ENCODE data around the gene LRP2. TPM values are rescaled to one million over a fixed set of nuclear protein-coding genes. Genes with fewer than 3 reads are reported as not detected.

Gene LRP2
- polyA plus RNA-seq, 1 donor (not counting 4 experiments of a cell fraction or from before 2014, with no cell fraction given) = not detected

GRCh38 chr2:169189132-169189531 lies 173.2 kb downstream of the LRP2 start:
- DNase-seq (ENCODE audit: low read depth, low spot score) (no peak), FAIRE-seq (no peak)
- no peak overlapping the region for H3K9ac ChIP-seq (ENCODE audit: control insufficient read depth, extremely low read depth, insufficient read depth, low read length)
- H4K20me1 ChIP-seq (ENCODE audit: control insufficient read depth, extremely low read depth, insufficient read depth, low read length) = no peaks in the 10 kb centered on the region
- H3K4me2 ChIP-seq (ENCODE audit: control insufficient read depth, extremely low read depth, insufficient read depth, low read depth, low read length) = no peak overlapping the region
- H3K27ac ChIP-seq (ENCODE audit: control insufficient read depth, insufficient read depth, low read length) = no peak overlapping the region
- H3K9me3 ChIP-seq (ENCODE audit: control insufficient read depth, low read depth, low read length) = no peaks in the 10 kb centered on the region
- H3K36me3 ChIP-seq (ENCODE audit: control insufficient read depth in 2 of 2, extremely low read depth in 1 of 2, insufficient read depth in 2 of 2, low read length in 2 of 2) = no peaks in the 10 kb centered on the region
- dilution Hi-C loops (cut with MboI; ENCODE audit: extremely low pct_ligation_motif_present, low sequenced_read_pairs) = no loop called here
- TF ChIP-seq EZH2 (IDR thresholded peaks at IDR 0.05; ENCODE audit: low read length) (no peak), CTCF (optimal IDR thresholded peaks at IDR 0.05 in 1 of 3, IDR thresholded peaks at IDR 0.05 in 1 of 3, conservative IDR thresholded peaks at IDR 0.05 in 1 of 3; ENCODE audit: extremely low read depth in 1 of 3, insufficient read depth in 2 of 3, low read length in 3 of 3) (no peak)
- no peaks in the 10 kb centered on the region for H3K79me2 ChIP-seq (ENCODE audit: control insufficient read depth, insufficient read depth, low read length)
- no peaks in the 10 kb centered on the region for H3K4me1 ChIP-seq (ENCODE audit: control insufficient read depth, extremely low read depth, insufficient read depth, low read length)
- no peak overlapping the region for H2AFZ ChIP-seq (ENCODE audit: control insufficient read depth, low read length)
- peaks cover 3% of the 10 kb centered on the region for H3K27me3 ChIP-seq (ENCODE audit: control insufficient read depth, extremely low read depth, insufficient read depth, low read length)
- no peaks in the 10 kb centered on the region for H3K9me1 ChIP-seq (ENCODE audit: control insufficient read depth, extremely low read depth, insufficient read depth, low read length)
- no peak overlapping the region for H3K4me3 ChIP-seq (ENCODE audit: control insufficient read depth in 2 of 3, extremely low read depth in 1 of 3, insufficient read depth in 2 of 3, low read depth in 1 of 3, low read length in 3 of 3)

GRCh38 chr2:169185711-169186110 lies 176.6 kb downstream of the LRP2 start:
- DNase-seq (ENCODE audit: low read depth, low spot score) (no peak), FAIRE-seq (no peak)
- Histone ChIP-seq H3K4me3 (ENCODE audit: control insufficient read depth in 2 of 3, extremely low read depth in 1 of 3, insufficient read depth in 2 of 3, low read depth in 1 of 3, low read length in 3 of 3) (no peak overlapping the region), H3K79me2 (ENCODE audit: control insufficient read depth, insufficient read depth, low read length) (no peaks in the 10 kb centered on the region), H3K9ac (ENCODE audit: control insufficient read depth, extremely low read depth, insufficient read depth, low read length) (no peak overlapping the region), H3K27ac (ENCODE audit: control insufficient read depth, insufficient read depth, low read length) (no peak overlapping the region), H3K9me1 (ENCODE audit: control insufficient read depth, extremely low read depth, insufficient read depth, low read length) (no peaks in the 10 kb centered on the region), H4K20me1 (ENCODE audit: control insufficient read depth, extremely low read depth, insufficient read depth, low read length) (no peaks in the 10 kb centered on the region), H3K27me3 (ENCODE audit: control insufficient read depth, extremely low read depth, insufficient read depth, low read length) (peaks cover 3% of the 10 kb centered on the region), H2AFZ (ENCODE audit: control insufficient read depth, low read length) (no peak overlapping the region), H3K36me3 (ENCODE audit: control insufficient read depth in 2 of 2, extremely low read depth in 1 of 2, insufficient read depth in 2 of 2, low read length in 2 of 2) (no peaks in the 10 kb centered on the region), H3K9me3 (ENCODE audit: control insufficient read depth, low read depth, low read length) (no peaks in the 10 kb centered on the region), H3K4me2 (ENCODE audit: control insufficient read depth, extremely low read depth, insufficient read depth, low read depth, low read length) (no peak overlapping the region), H3K4me1 (ENCODE audit: control insufficient read depth, extremely low read depth, insufficient read depth, low read length) (no peaks in the 10 kb centered on the region)
- dilution Hi-C loops (cut with MboI; ENCODE audit: extremely low pct_ligation_motif_present, low sequenced_read_pairs) = no loop called here
- TF ChIP-seq EZH2 (IDR thresholded peaks at IDR 0.05; ENCODE audit: low read length) (no peak), CTCF (optimal IDR thresholded peaks at IDR 0.05 in 1 of 3, IDR thresholded peaks at IDR 0.05 in 1 of 3, conservative IDR thresholded peaks at IDR 0.05 in 1 of 3; ENCODE audit: extremely low read depth in 1 of 3, insufficient read depth in 2 of 3, low read length in 3 of 3) (no peak)

Measured in keratinocyte (primary cell).